Effector memory CD4-positive, alpha-beta T cell (primary cell): ENCODE results near the gene COL16A1.
A peak's percentile ranks its signal among the peaks of the same experiment; 100 is the strongest.

Experiments used
- DNase-seq, 3 donors: peaks; one replicate each; pipeline ENCODE4 v3.0.0-alpha.2; 2020
- H3K27ac ChIP-seq: 2 replicates; pipeline ENCODE4 v1.7.0; 2013; ENCODE audit warnings: mild to moderate bottlenecking, low read length, moderate library complexity; ENCODE audit not compliant: insufficient read depth, poor library complexity, severe bottlenecking
- H3K27me3 ChIP-seq: replicated peaks from 2 replicates; pipeline ENCODE4 v1.7.0; 2013; ENCODE audit warnings: mild to moderate bottlenecking, low read length; ENCODE audit not compliant: insufficient read depth, control insufficient read depth, poor library complexity, severe bottlenecking
- H3K36me3 ChIP-seq: 2 replicates; pipeline ENCODE4 v1.7.0; 2013; ENCODE audit warnings: mild to moderate bottlenecking, low read length, moderate library complexity; ENCODE audit not compliant: control insufficient read depth, insufficient read depth
- H3K4me1 ChIP-seq: 2 replicates; pipeline ENCODE4 v1.7.0; 2013; ENCODE audit warnings: low read length, mild to moderate bottlenecking; ENCODE audit not compliant: control insufficient read depth, insufficient read depth, poor library complexity, severe bottlenecking
- H3K4me3 ChIP-seq: 2 replicates; pipeline ENCODE4 v1.7.0; 2013; ENCODE audit warnings: low read length, low read depth, mild to moderate bottlenecking; ENCODE audit not compliant: insufficient read depth, poor library complexity, severe bottlenecking
- H3K9me3 ChIP-seq: 2 replicates; pipeline ENCODE4 v1.7.0; 2013; ENCODE audit warnings: mild to moderate bottlenecking, low read length, moderate library complexity; ENCODE audit not compliant: control insufficient read depth

Gene COL16A1

DNA sequence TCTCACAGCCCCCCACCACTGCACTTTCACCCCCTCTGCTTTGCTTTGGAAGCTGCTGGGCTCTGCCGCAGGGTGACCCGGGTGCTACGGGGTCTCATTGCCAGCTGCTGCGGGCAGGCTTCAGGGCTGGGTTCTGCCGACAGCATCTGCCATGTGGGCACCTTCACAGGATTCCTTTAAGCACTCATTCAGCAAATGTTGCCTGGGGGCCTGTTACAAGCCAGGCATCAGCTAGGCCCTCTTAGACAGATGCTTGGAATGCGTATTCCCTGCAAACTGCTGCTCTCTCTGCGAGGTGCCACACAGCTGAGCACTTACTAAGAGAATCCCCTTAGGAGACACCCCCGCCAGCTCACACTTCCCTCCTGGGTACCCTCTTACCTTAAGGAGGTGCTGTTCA is 29.2 kb downstream of the COL16A1 start:
- H3K9me3 ChIP-seq = no peaks in the 10 kb centered on the region
- no peaks in the 10 kb centered on the region for H3K27me3 ChIP-seq
- DNase-seq = no peak
- H3K4me3 ChIP-seq = no peak overlapping the region
- no peak overlapping the region for H3K27ac ChIP-seq
- no peaks in the 10 kb centered on the region for H3K36me3 ChIP-seq
- peaks cover 6% of the 10 kb centered on the region for H3K4me1 ChIP-seq

DNA sequence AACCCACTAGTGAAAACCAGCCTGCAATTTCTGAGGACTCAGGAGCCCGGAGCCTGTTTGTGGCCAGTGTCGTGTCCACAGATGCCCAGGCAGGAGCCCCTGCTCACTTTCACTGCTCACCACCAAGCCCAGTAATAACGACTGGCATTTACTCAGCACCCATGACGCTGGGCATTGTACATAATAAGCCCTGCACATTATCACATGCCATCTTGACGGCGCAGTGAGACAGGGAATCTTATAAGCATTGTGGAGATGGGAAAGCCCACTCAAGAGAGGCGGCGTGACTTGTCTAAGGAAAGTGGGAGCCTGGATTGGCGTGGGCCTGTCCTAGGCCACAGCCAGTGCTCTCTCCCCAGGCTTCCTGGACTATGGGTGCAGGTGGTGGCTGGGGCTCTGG is 30.4 kb downstream of the COL16A1 start:
- no peak overlapping the region for H3K27ac ChIP-seq
- DNase-seq = no peak
- no peaks in the 10 kb centered on the region for H3K27me3 ChIP-seq
- H3K9me3 ChIP-seq = no peaks in the 10 kb centered on the region
- H3K36me3 ChIP-seq = no peaks in the 10 kb centered on the region
- no peak overlapping the region for H3K4me3 ChIP-seq
- peaks cover 6% of the 10 kb centered on the region for H3K4me1 ChIP-seq

DNA sequence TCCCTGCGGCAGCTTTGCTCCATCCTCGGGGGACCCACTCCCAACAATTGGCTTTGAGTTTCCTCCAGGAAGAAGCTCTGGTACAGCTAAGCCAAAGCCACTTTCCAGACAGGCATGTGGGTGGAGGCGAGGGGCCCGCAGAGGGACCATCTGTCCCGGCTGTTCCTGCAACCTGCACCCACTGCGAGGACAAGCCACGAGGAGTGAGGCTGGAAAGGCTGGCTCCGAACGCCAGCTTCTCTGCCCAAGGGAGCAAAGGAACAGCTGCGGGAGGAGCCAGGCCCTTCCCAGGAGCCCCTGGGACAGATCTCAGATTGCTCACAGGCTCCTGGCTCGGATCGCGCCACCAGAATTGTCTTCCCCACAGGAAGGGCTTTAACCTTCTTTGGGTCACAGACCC is 30.8 kb downstream of the COL16A1 start:
- H3K27ac ChIP-seq = no peak overlapping the region
- no peaks in the 10 kb centered on the region for H3K27me3 ChIP-seq
- no peak overlapping the region for H3K4me3 ChIP-seq
- DNase-seq = no peak
- H3K9me3 ChIP-seq = no peaks in the 10 kb centered on the region
- H3K36me3 ChIP-seq = no peaks in the 10 kb centered on the region
- peaks cover 6% of the 10 kb centered on the region for H3K4me1 ChIP-seq

DNA sequence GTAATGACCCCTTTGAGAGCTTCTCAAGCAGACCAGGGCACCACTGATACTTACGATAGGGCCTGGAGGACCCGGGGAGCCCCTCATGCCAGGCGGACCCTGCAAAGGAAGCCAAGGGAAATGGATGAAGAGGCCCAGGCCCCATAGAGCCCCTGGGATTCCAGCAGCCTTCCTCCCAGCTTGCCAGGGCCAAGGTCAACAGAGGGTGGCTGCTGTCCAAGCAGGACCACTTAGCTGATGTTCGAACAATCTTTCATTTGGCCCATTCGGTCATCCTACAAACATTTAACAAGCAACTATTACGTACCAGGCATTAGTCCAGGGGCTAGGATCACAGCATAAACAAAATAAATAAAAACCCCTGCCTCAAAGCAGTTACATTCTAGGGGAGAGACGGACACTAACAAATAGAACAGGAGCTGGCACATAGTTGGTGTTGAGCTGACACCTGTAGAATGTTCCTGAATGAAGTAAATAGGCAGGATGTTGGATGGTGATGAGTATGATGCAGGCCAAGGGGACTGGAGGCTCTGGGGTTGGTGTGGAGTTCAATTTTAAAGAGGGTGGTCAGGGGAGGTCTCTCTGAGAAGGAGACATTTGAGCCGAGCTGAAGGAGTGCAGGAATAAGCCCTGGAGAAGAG is 32.1 kb downstream of the COL16A1 start:
- Histone ChIP-seq H3K4me1 (peaks cover 6% of the 10 kb centered on the region), H3K27ac (no peak overlapping the region), H3K9me3 (no peaks in the 10 kb centered on the region), H3K27me3 (no peaks in the 10 kb centered on the region), H3K36me3 (no peaks in the 10 kb centered on the region), H3K4me3 (no peak overlapping the region)
- no peak for DNase-seq

DNA sequence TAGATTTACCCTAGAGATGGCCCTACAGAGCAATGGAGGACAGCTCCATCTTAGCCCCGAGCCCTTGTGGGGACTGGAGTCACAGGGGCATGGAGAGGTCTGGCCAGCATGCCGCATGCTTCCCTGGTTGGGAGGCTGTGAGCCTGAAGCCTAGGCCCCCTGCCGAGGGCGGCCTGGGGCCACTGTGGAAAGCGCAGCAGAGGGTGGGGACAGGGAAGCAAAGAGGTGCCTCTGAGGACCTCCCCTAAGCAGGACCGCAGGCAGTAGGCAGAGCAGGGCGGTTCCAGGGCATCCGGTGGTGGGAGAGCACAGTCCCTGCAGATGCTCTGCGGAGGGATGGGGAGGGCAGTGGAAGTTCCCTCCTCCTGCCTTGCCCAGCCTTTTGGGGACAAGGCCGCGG is 32.7 kb downstream of the COL16A1 start:
- Histone ChIP-seq H3K9me3 (no peaks in the 10 kb centered on the region), H3K36me3 (no peaks in the 10 kb centered on the region), H3K4me3 (no peak overlapping the region), H3K4me1 (peaks cover 6% of the 10 kb centered on the region), H3K27me3 (no peaks in the 10 kb centered on the region), H3K27ac (no peak overlapping the region)
- DNase-seq = no peak

DNA sequence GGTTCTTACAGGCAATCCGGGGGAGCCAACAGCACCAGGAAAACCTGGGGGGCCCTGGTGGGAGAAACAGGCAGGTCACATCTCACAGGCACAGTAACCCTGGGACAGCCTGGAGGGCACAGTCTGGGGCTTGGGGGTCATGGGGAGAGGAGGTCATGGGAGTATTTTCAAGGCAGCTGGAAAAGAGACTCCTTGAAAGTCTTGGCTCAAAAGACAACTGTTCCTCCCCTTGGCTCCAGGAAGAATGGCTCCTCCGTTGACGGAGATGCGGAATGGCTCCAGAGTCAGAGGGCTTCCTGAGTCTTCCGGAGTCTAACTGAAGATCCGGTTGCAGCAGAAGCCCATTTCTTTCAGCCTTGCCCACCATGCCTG is 33.2 kb downstream of the COL16A1 start:
- H3K9me3 ChIP-seq = no peaks in the 10 kb centered on the region
- no peaks in the 10 kb centered on the region for H3K36me3 ChIP-seq
- peak overlapping the region; percentile 17 for H3K4me3 ChIP-seq
- no peak for DNase-seq
- H3K4me1 ChIP-seq = peaks cover 6% of the 10 kb centered on the region
- no peaks in the 10 kb centered on the region for H3K27me3 ChIP-seq
- H3K27ac ChIP-seq = no peak overlapping the region

DNA sequence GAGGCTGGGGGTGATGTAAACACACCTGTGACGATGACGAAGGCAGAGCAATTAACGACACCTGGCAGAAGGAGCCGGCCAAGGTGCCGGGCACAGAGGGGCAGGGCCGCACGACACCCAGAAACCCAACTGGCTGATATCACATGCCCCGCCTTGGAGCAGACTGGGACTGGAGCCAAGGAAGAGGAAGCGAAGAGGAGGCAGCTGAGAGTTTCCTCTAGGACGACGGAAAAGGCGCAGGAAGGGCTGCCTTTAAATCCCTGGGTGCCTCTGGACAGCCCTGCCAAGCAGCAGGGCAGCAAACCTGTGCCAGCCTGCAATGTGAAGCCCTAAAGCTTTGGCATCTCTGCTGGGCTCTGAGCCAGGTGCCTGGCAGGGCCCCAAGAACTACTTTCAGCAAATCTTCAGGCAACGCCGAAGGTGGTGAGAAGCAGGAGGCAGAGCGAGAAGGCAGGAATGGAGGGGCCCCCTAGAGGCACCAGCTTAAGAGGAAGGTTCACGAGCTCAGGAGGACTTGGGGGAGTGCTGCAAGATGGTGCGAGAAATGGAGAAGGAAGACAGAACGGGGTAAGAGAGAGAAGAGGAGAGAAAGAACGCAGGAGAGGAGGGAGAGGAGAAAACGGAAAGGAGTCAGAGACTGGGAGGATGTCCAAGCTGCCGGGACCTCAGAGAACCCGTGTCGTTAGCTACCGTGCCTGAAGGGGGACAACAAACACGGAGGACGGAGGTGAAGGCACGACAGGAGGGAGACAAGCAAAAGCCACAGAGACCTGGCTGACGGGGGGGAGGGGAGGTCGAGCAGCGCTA is 33.8 kb downstream of the COL16A1 start:
- Histone ChIP-seq H3K27me3 (no peaks in the 10 kb centered on the region), H3K9me3 (no peaks in the 10 kb centered on the region), H3K36me3 (no peaks in the 10 kb centered on the region), H3K27ac (no peak overlapping the region), H3K4me1 (peaks cover 6% of the 10 kb centered on the region), H3K4me3 (peak overlapping the region; percentile 17)
- DNase-seq = peak in 1 of 3 donors; percentile 2

DNA sequence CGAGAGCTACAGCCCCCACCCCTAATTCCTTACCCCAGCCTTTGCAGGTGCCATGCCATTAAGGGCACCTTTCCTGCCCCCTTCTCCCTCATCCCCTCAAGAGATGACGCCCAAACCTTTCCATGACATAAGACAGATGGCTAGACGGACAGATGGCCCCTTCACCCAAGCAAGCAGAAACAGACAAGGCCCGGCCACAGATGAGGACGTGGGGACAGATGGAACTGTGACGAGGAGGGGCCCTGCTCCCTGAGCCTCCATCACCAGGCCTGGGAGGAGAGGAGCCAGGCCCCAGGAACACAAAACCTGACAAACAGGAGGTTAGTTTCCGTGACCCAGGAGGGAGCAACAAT is 34.4 kb downstream of the COL16A1 start:
- Histone ChIP-seq H3K4me3 (no peak overlapping the region), H3K36me3 (no peaks in the 10 kb centered on the region), H3K27ac (no peak overlapping the region), H3K9me3 (no peaks in the 10 kb centered on the region), H3K27me3 (no peaks in the 10 kb centered on the region), H3K4me1 (peaks cover 6% of the 10 kb centered on the region)
- DNase-seq = no peak

DNA sequence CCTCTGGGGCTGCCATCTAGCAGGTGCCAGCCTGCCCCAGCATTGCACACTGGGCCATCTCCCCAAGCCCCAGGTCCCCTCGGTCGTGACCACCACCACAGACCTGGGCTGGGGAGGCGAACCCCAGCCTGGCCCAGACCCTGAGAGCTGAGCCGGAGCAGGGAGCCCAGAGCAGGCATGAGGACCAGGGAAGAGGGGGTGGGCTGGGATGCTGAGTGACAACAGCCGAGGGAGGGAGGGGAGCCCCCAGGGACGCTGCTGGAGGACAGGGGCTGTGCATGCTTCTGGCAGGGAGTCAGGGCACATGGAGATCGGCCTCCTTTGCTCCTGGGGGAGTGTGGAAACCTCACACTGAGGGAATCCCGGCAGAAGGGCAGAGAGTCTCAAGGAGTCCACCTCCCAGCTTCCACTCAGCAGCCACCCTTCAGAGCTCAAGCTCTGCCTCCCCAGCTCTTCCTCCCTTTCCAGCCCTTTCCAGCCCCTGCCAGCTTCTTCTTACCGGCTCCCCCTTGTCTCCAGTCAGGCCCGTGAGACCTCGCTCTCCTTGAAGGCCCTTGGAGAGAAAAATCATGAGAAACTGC is 35.4 kb downstream of the COL16A1 start:
- Histone ChIP-seq H3K36me3 (no peaks in the 10 kb centered on the region), H3K27ac (no peak overlapping the region), H3K9me3 (no peaks in the 10 kb centered on the region), H3K27me3 (no peaks in the 10 kb centered on the region), H3K4me3 (no peak overlapping the region), H3K4me1 (peaks cover 6% of the 10 kb centered on the region)
- no peak for DNase-seq

DNA sequence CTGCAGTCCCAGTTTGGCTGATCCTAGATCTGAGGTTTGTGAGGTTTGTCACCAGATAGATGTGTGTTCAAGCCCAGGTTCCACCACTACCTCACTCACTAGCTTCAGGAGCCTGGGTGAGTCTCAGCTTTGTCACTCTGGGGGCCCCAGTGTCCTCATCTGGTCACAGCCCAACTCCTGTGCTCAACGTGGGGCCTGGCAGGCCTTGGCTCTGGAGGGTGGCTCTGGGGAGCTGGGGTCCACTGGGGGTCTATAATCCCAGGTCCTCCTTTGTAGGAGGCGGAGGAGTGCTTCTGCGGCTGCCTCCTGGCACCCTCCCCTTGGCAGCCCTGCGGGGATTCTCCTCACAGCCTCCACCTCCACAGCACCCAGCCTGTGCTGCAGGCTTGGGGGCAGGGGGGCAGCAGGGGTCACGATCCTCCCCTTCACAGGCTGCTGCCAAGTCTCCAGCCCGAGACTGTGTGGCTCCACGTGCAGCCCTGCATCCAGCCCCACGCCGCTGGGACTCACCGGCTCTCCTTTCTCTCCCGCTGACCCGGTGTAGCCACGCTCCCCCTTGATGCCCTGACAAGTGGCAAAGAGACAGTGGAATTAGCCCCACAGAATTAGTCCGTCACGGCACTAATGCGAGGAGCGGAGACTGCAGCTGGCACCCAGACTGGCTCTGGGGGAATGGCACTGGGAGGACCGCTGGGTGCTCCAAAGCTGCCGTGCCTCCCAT is 36.6 kb downstream of the COL16A1 start:
- Histone ChIP-seq H3K4me1 (peaks cover 6% of the 10 kb centered on the region), H3K27me3 (no peaks in the 10 kb centered on the region), H3K36me3 (no peaks in the 10 kb centered on the region), H3K27ac (no peak overlapping the region), H3K4me3 (no peak overlapping the region), H3K9me3 (no peaks in the 10 kb centered on the region)
- DNase-seq = no peak
